Brain microvascular endothelial cell (primary cell): ENCODE data around the gene AMH.

Experiments used
- DNase-seq: peaks from one replicate; pipeline ENCODE4 v3.0.0-alpha.2; 2020
- H3K27ac ChIP-seq: fragments of 250-450 bp; sonication (Bioruptor Pico); 2 replicates; pipeline ENCODE4 v1.5.1; 2020; ENCODE audit warnings: mild to moderate bottlenecking, moderate library complexity
- H3K27me3 ChIP-seq: fragments of 250-450 bp; sonication (Bioruptor Pico); replicated peaks from 2 replicates; pipeline ENCODE4 v1.5.1; 2020; ENCODE audit warnings: mild to moderate bottlenecking
- H3K36me3 ChIP-seq: fragments of 250-450 bp; sonication (Bioruptor Pico); replicated peaks from 2 replicates; pipeline ENCODE4 v1.5.1; 2020; ENCODE audit warnings: mild to moderate bottlenecking
- H3K4me3 ChIP-seq: 2 replicates; pipeline ENCODE4 v1.5.1; 2011; ENCODE audit warnings: low read depth, mild to moderate bottlenecking, control low read depth, low read length, moderate library complexity
- CTCF ChIP-seq: IDR thresholded peaks from 2 replicates; pipeline ENCODE4 v1.5.1; 2011; ENCODE audit warnings: low read depth, mild to moderate bottlenecking, moderate library complexity, low read length, control low read depth, inconsistent platforms; ENCODE audit errors: missing control alignments
- in situ Hi-C: cut with HindIII; loops from 2 replicates; pipeline ENCODE4 v1.10.0; 2017; ENCODE audit warnings: low sequenced_read_pairs, low pct_ligation_motif_present

The AMH gene

GRCh38 chr19:2266183-2266993 is 17.3 kb downstream of the AMH start:
- in situ Hi-C loops, result no loop called here
- Histone ChIP-seq H3K27ac (no peak overlapping the region), H3K4me3 (no peak overlapping the region), H3K27me3 (no peaks in the 10 kb centered on the region), H3K36me3 (peaks cover 6% of the 10 kb centered on the region)
- TF ChIP-seq CTCF, result no peak
- peak; percentile 74 for DNase-seq

- Histone ChIP-seq H3K27ac (no peak overlapping the region), H3K4me3 (peak overlapping the region; percentile 62), H3K36me3 (peaks cover 24% of the 10 kb centered on the region), H3K27me3 (no peaks in the 10 kb centered on the region)
- TF ChIP-seq CTCF, result no peak
- in situ Hi-C loops, result no loop called here
- DNase-seq, result no peak
These were observed 19.3 kb downstream of the AMH start for GRCh38 chr19:2268480-2268830.

- DNase-seq, result no peak
- Histone ChIP-seq H3K27ac (peak overlapping the region; percentile 47), H3K36me3 (peaks cover 28% of the 10 kb centered on the region), H3K4me3 (peak overlapping the region; percentile 62), H3K27me3 (no peaks in the 10 kb centered on the region)
- in situ Hi-C loops, result no loop called here
- no peak for TF ChIP-seq CTCF
These were observed 19.7 kb downstream of the AMH start for GRCh38 chr19:2268861-2269243.

- peak; percentile 93 for DNase-seq
- in situ Hi-C loops, result no loop called here
- TF ChIP-seq CTCF, result peak; percentile 23
- H3K4me3 ChIP-seq, result peak overlapping the region; percentile 96
- H3K36me3 ChIP-seq, result peaks cover 33% of the 10 kb centered on the region
- H3K27ac ChIP-seq, result peak overlapping the region; percentile 95
- H3K27me3 ChIP-seq, result no peaks in the 10 kb centered on the region
These were observed 20.4 kb downstream of the AMH start for GRCh38 chr19:2269244-2270156.

- in situ Hi-C loops, result no loop called here
- Histone ChIP-seq H3K36me3 (peaks cover 33% of the 10 kb centered on the region), H3K4me3 (peak overlapping the region; percentile 96), H3K27ac (peak overlapping the region; percentile 95), H3K27me3 (no peaks in the 10 kb centered on the region)
- no peak for DNase-seq
- no peak for TF ChIP-seq CTCF
These were observed 21.0 kb downstream of the AMH start for GRCh38 chr19:2270157-2270422.
